ENCODE data around the gene OR6B2. TPM values are rescaled to one million over a fixed set of nuclear protein-coding genes. Genes with fewer than 3 reads are reported as not detected.

Gene OR6B2
- polyA plus RNA-seq, 3 donors, result not detected

GRCh38 chr2:239984421-239985194, 45.6 kb downstream of the OR6B2 start:
- H3K9ac ChIP-seq (ENCODE audit: insufficient read depth, low read length, poor library complexity, severe bottlenecking), result no peak overlapping the region
- H3K79me2 ChIP-seq (ENCODE audit: insufficient read depth, low read length), result peaks cover 3% of the 10 kb centered on the region
- peaks cover 10 to 16% (median 13%) of the 10 kb centered on the region in 7 donors for H3K9me3 Mint-ChIP-seq
- peaks cover 12% of the 10 kb centered on the region for H3K4me1 Mint-ChIP-seq
- intact Hi-C loops (cut with micrococcal nuclease), result no loop called here
- peaks cover 80 to 81% of the 10 kb centered on the region in 2 donors for H3K36me3 Mint-ChIP-seq
- H3K4me2 ChIP-seq (replicated peaks; ENCODE audit: extremely low read depth, low read length, poor library complexity, severe bottlenecking), result no peak overlapping the region
- no peak overlapping the region for H2AFZ ChIP-seq (ENCODE audit: insufficient read depth, low read depth, low read length, poor library complexity, severe bottlenecking)
- WGBS (ENCODE audit: insufficient coverage), result 98% methylated on average over 13 of the region's 16 CpGs
- H3K4me3 ChIP-seq (replicated peaks in 1 of 3; ENCODE audit: low read depth in 2 of 3, low read length in 3 of 3), result no peak overlapping the region
- H3K27ac Mint-ChIP-seq, result peak overlapping the region in 1 of 7 donors; percentile 20
- no peaks in the 10 kb centered on the region for H3K27me3 ChIP-seq (ENCODE audit: control insufficient read depth in 2 of 2, insufficient read depth in 2 of 2, low read length in 2 of 2)
- H3K4me3 Mint-ChIP-seq, result no peak overlapping the region
- H3K27ac ChIP-seq (ENCODE audit: low read depth in 1 of 2, low read length in 2 of 2), result no peak overlapping the region
- no peak for TF ChIP-seq CTCF (IDR thresholded peaks at IDR 0.05)
- H3K9me3 ChIP-seq (replicated peaks in 1 of 2; ENCODE audit: control insufficient read depth in 1 of 2, insufficient read depth in 1 of 2, low read length in 2 of 2), result peaks cover 9 to 14% of the 10 kb centered on the region in 2 donors
- H4K20me1 ChIP-seq (ENCODE audit: insufficient read depth, low read length), result no peaks in the 10 kb centered on the region
- peaks cover 63 to 88% of the 10 kb centered on the region in 2 donors for H3K36me3 ChIP-seq (replicated peaks in 1 of 2; ENCODE audit: control insufficient read depth in 1 of 2, insufficient read depth in 2 of 2, low read length in 2 of 2)
- DNase-seq, result no peak
- H3K27me3 Mint-ChIP-seq (ENCODE audit: low read depth in 3 of 3), result no peaks in the 10 kb centered on the region
- H3K4me1 ChIP-seq (ENCODE audit: control insufficient read depth in 1 of 2, insufficient read depth in 2 of 2, low read length in 2 of 2), result peaks cover 0 to 6% of the 10 kb centered on the region in 2 donors

- Histone ChIP-seq H2AFZ (ENCODE audit: insufficient read depth, low read depth, low read length, poor library complexity, severe bottlenecking) (no peak overlapping the region), H3K27me3 (ENCODE audit: control insufficient read depth in 2 of 2, insufficient read depth in 2 of 2, low read length in 2 of 2) (no peaks in the 10 kb centered on the region), H3K9me3 (replicated peaks in 1 of 2; ENCODE audit: control insufficient read depth in 1 of 2, insufficient read depth in 1 of 2, low read length in 2 of 2) (peaks cover 9 to 14% of the 10 kb centered on the region in 2 donors), H4K20me1 (ENCODE audit: insufficient read depth, low read length) (no peaks in the 10 kb centered on the region), H3K4me1 (ENCODE audit: control insufficient read depth in 1 of 2, insufficient read depth in 2 of 2, low read length in 2 of 2) (peaks cover 6 to 20% of the 10 kb centered on the region in 2 donors), H3K9ac (ENCODE audit: insufficient read depth, low read length, poor library complexity, severe bottlenecking) (no peak overlapping the region), H3K4me3 (replicated peaks in 1 of 3; ENCODE audit: low read depth in 2 of 3, low read length in 3 of 3) (no peak overlapping the region), H3K36me3 (replicated peaks in 1 of 2; ENCODE audit: control insufficient read depth in 1 of 2, insufficient read depth in 2 of 2, low read length in 2 of 2) (peaks cover 50 to 76% of the 10 kb centered on the region in 2 donors), H3K27ac (ENCODE audit: low read depth in 1 of 2, low read length in 2 of 2) (peak overlapping the region in 1 of 2 donors; percentile 9), H3K4me2 (replicated peaks; ENCODE audit: extremely low read depth, low read length, poor library complexity, severe bottlenecking) (no peak overlapping the region), H3K79me2 (ENCODE audit: insufficient read depth, low read length) (peaks cover 3% of the 10 kb centered on the region)
- no peak overlapping the region for H3K4me3 Mint-ChIP-seq
- intact Hi-C loops (cut with micrococcal nuclease), result no loop called here
- peak; percentile 9 to 25 (median 15) for DNase-seq
- H3K36me3 Mint-ChIP-seq, result peaks cover 72 to 75% of the 10 kb centered on the region in 2 donors
- peak overlapping the region; percentile 30 to 84 (median 55) for H3K27ac Mint-ChIP-seq
- H3K4me1 Mint-ChIP-seq, result peaks cover 27% of the 10 kb centered on the region
- H3K27me3 Mint-ChIP-seq (ENCODE audit: low read depth in 3 of 3), result no peaks in the 10 kb centered on the region
- 48% methylated on average over 5 of the region's 9 CpGs for WGBS (ENCODE audit: insufficient coverage)
- no peak for TF ChIP-seq CTCF (IDR thresholded peaks at IDR 0.05)
- peaks cover 10 to 16% (median 13%) of the 10 kb centered on the region in 7 donors for H3K9me3 Mint-ChIP-seq
Measured at GRCh38 chr2:239983004-239983778, 47.0 kb downstream of the OR6B2 start.

Other genes with a start within 250 kb of the OR6B2 start
- gene NDUFA10, start 5.1 kb downstream of the OR6B2 start, polyA plus RNA-seq, result 100 to 1,000 TPM in 2 of 3 donors, 10 to 100 TPM in 1; 65.6 to 118 (median 111) TPM
- gene OR6B3, start 23.1 kb upstream of the OR6B2 start, polyA plus RNA-seq, result not detected
- gene COPS9, start 105.9 kb upstream of the OR6B2 start, polyA plus RNA-seq, result 100 to 1,000 TPM; 123 to 300 (median 268) TPM
- not detected for gene OTOS, start 110.2 kb upstream of the OR6B2 start, polyA plus RNA-seq